Body of pancreas (tissue), 4 donors: Measurements from ENCODE around the gene AQP5. TPM values are rescaled to one million over a fixed set of nuclear protein-coding genes. Genes with fewer than 3 reads are reported as not detected.

Experiments
- ATAC-seq: fragments of 150-250 bp; one replicate; pipeline ENCODE4 v1.9.1; 2016
- DNase-seq, 4 donors: peaks; one replicate each; pipeline ENCODE4 v3.0.0-alpha.2; 2019
- H3K27ac ChIP-seq, 4 donors: fragments of 200-600 bp; sonication (generic); 1 replicate in 3 of 4; 2 replicates in 1 of 4; pipeline versions ENCODE4 v1.5.1 to v1.6.1; 2016 to 2019; ENCODE audit warnings: mild to moderate bottlenecking in 1 of 4, mixed read lengths in 1 of 4, moderate library complexity in 1 of 4
- H3K27me3 ChIP-seq, 2 donors: fragments of 200-600 bp; sonication (generic); one replicate each; pipeline ENCODE4 v1.6.0; 2016; ENCODE audit warnings: mild to moderate bottlenecking in 1 of 2
- H3K36me3 ChIP-seq, 2 donors: fragments of 200-600 bp; sonication (generic); replicated peaks in 1 of 2; 2 replicates each; pipeline ENCODE4 v1.5.1; 2016; ENCODE audit warnings: low read depth in 2 of 2; ENCODE audit not compliant: insufficient read depth in 1 of 2
- H3K4me1 ChIP-seq: fragments of 200-600 bp; sonication (generic); one replicate; pipeline ENCODE4 v1.6.0; 2016
- H3K4me3 ChIP-seq, 2 donors: fragments of 200-600 bp; sonication (generic); 1 replicate in 1 of 2; 2 replicates in 1 of 2; pipeline ENCODE4 v1.5.1; 2016 to 2019
- H3K9me3 ChIP-seq, 3 donors: fragments of 200-600 bp; sonication (generic); 1 replicate in 2 of 3; 2 replicates in 1 of 3; pipeline ENCODE4 v1.5.1; 2016
- CTCF ChIP-seq, 7 experiments: fragments of 450-650 bp in 4 of 7; fragments of 200-600 bp in 3 of 7; sonication (generic) in 3 of 7; IDR thresholded peaks; one replicate each; pipeline ENCODE4 v1.5.1; 2016 to 2019; ENCODE audit warnings: antibody characterized with exemption in 7 of 7
- POLR2A ChIP-seq, 3 donors: fragments of 450-650 bp; IDR thresholded peaks; one replicate each; pipeline ENCODE4 v1.6.1; 2016; ENCODE audit warnings: antibody characterized with exemption in 3 of 3, mild to moderate bottlenecking in 2 of 3
- WGBS, 2 donors: methylation state at CpG; one replicate each; pipeline ENCODE4 v1.1.5; 2017; 5-methylcytosine and 5-hydroxymethylcytosine counted together
- intact Hi-C: fragments of 100-400 bp; cut with DNase I; formaldehyde crosslinking; loops from one replicate; pipeline ENCODE4 v1.15.1; 2023
- total RNA-seq, 2 donors: library from RNA; depleted of rRNA; stranded (reverse); fragments of >200 nt; gene quantifications; one replicate each; pipeline ENCODE4 v1.1.0, GENCODE V29; 2016

AQP5 gene
- total RNA-seq, 2 donors from 2014 or later = 1.3 to 2.1 TPM

GRCh38 chr12:49968471-49968870 lies 6.8 kb downstream of the AQP5 start:
- Histone ChIP-seq H3K27ac (no peak overlapping the region), H3K9me3 (no peaks in the 10 kb centered on the region), H3K4me1 (peaks cover 15% of the 10 kb centered on the region), H3K36me3 (no peaks in the 10 kb centered on the region), H3K27me3 (no peaks in the 10 kb centered on the region), H3K4me3 (no peak overlapping the region)
- ATAC-seq (no peak), DNase-seq (no peak)
- intact Hi-C loops = no loop called here
- TF ChIP-seq CTCF (IDR thresholded peaks at IDR 0.05) (no peak), POLR2A (IDR thresholded peaks at IDR 0.05) (no peak)
- 78 to 95% methylated on average over 4 to 6 of the region's 6 CpGs for WGBS, 2 donors

GRCh38 chr12:49969027-49969426 lies 7.4 kb downstream of the AQP5 start:
- intact Hi-C loops = no loop called here
- H3K4me1 ChIP-seq = peaks cover 11% of the 10 kb centered on the region
- no peaks in the 10 kb centered on the region for H3K36me3 ChIP-seq
- no peaks in the 10 kb centered on the region for H3K9me3 ChIP-seq
- WGBS, 2 donors = 75 to 80% methylated on average over 1 to 5 of the region's 5 CpGs
- no peaks in the 10 kb centered on the region for H3K27me3 ChIP-seq
- TF ChIP-seq CTCF (IDR thresholded peaks at IDR 0.05) = no peak
- TF ChIP-seq POLR2A (IDR thresholded peaks at IDR 0.05) = no peak
- no peak for ATAC-seq
- no peak overlapping the region for H3K27ac ChIP-seq
- no peak overlapping the region for H3K4me3 ChIP-seq
- DNase-seq = no peak

- Histone ChIP-seq H3K9me3 (no peaks in the 10 kb centered on the region), H3K27ac (no peak overlapping the region), H3K4me1 (peaks cover 11% of the 10 kb centered on the region), H3K36me3 (no peaks in the 10 kb centered on the region), H3K27me3 (no peaks in the 10 kb centered on the region), H3K4me3 (no peak overlapping the region)
- no peak for TF ChIP-seq POLR2A (IDR thresholded peaks at IDR 0.05)
- no peak for TF ChIP-seq CTCF (IDR thresholded peaks at IDR 0.05)
- ATAC-seq (no peak), DNase-seq (no peak)
- WGBS, 2 donors = 70 to 74% methylated on average over 12 of the region's 12 CpGs
- intact Hi-C loops = loop anchor here (5.0 kb wide), 1 partner anchor 92 kb away; no protein-coding TSS in a partner anchor
Measured at GRCh38 chr12:49969651-49970429, 8.2 kb downstream of the AQP5 start.

GRCh38 chr12:49970658-49971057 lies 9.0 kb downstream of the AQP5 start:
- H3K36me3 ChIP-seq = no peaks in the 10 kb centered on the region
- TF ChIP-seq POLR2A (IDR thresholded peaks at IDR 0.05) (no peak), CTCF (IDR thresholded peaks at IDR 0.05) (no peak)
- intact Hi-C loops = loop anchor here (5.0 kb wide), 1 partner anchor 92 kb away; no protein-coding TSS in a partner anchor
- H3K4me3 ChIP-seq = no peak overlapping the region
- H3K27me3 ChIP-seq = no peaks in the 10 kb centered on the region
- ATAC-seq (no peak), DNase-seq (no peak)
- H3K4me1 ChIP-seq = peaks cover 11% of the 10 kb centered on the region
- 55 to 59% methylated on average over 10 of the region's 10 CpGs for WGBS, 2 donors
- no peaks in the 10 kb centered on the region for H3K9me3 ChIP-seq
- H3K27ac ChIP-seq = no peak overlapping the region

GRCh38 chr12:49971141-49971540 lies 9.5 kb downstream of the AQP5 start:
- Histone ChIP-seq H3K27me3 (no peaks in the 10 kb centered on the region), H3K9me3 (no peaks in the 10 kb centered on the region), H3K27ac (no peak overlapping the region), H3K4me3 (no peak overlapping the region), H3K4me1 (peaks cover 11% of the 10 kb centered on the region), H3K36me3 (no peaks in the 10 kb centered on the region)
- DNase-seq = no peak
- TF ChIP-seq CTCF (IDR thresholded peaks at IDR 0.05) (no peak), POLR2A (IDR thresholded peaks at IDR 0.05) (no peak)
- ATAC-seq = no peak
- WGBS, 2 donors = 72 to 73% methylated on average over 6 of the region's 6 CpGs
- intact Hi-C loops = loop anchor here (5.0 kb wide), 1 partner anchor 91 kb away; no protein-coding TSS in a partner anchor
